ENCODE results near the gene NTM. TPM values are rescaled to one million over a fixed set of nuclear protein-coding genes. Genes with fewer than 3 reads are reported as not detected.

The NTM gene
- total and polyA plus RNA-seq, 4 experiments from 2014 or later, result not detected

GRCh38 chr11:131865860-131866259 lies 495.4 kb downstream of the NTM start:
- CTCF ChIA-PET (ENCODE audit: partially characterized antibody), result no interaction called here
- Mint-ChIP-seq H3K27ac (no peak overlapping the region), H3K4me3 (no peak overlapping the region), H3K27me3 (peaks cover 0 to 1% of the 10 kb centered on the region in 2 donors), H3K9me3 (peaks cover 0 to 10% (median 3%) of the 10 kb centered on the region in 8 donors), H3K36me3 (no peaks in the 10 kb centered on the region), H3K4me1 (peaks cover 0 to 3% (median 0%) of the 10 kb centered on the region in 4 donors)
- intact Hi-C loops (cut with micrococcal nuclease), result no loop called here
- Histone ChIP-seq H3K36me3 (ENCODE audit: insufficient read depth, low read length) (no peaks in the 10 kb centered on the region), H3K9me3 (ENCODE audit: control insufficient read depth in 1 of 2, low read length in 2 of 2) (no peaks in the 10 kb centered on the region), H3K27me3 (ENCODE audit: insufficient read depth, low read length) (no peaks in the 10 kb centered on the region), H3K27ac (ENCODE audit: low read depth, low read length) (no peak overlapping the region), H3K4me1 (ENCODE audit: insufficient read depth, low read length) (no peaks in the 10 kb centered on the region), H3K4me3 (ENCODE audit: low read length in 2 of 2) (no peak overlapping the region)
- no peak for DNase-seq
- POLR2A ChIA-PET (ENCODE audit: partially characterized antibody), result no interaction called here

GRCh38 chr11:131866535-131867400 lies 496.4 kb downstream of the NTM start:
- Histone ChIP-seq H3K9me3 (ENCODE audit: control insufficient read depth in 1 of 2, low read length in 2 of 2) (no peaks in the 10 kb centered on the region), H3K4me1 (ENCODE audit: insufficient read depth, low read length) (no peaks in the 10 kb centered on the region), H3K27ac (ENCODE audit: low read depth, low read length) (no peak overlapping the region), H3K36me3 (ENCODE audit: insufficient read depth, low read length) (no peaks in the 10 kb centered on the region), H3K27me3 (ENCODE audit: insufficient read depth, low read length) (no peaks in the 10 kb centered on the region), H3K4me3 (ENCODE audit: low read length in 2 of 2) (no peak overlapping the region)
- intact Hi-C loops (cut with micrococcal nuclease), result no loop called here
- H3K4me1 Mint-ChIP-seq, result peaks cover 0 to 3% (median 0%) of the 10 kb centered on the region in 4 donors
- H3K27ac Mint-ChIP-seq, result no peak overlapping the region
- peaks cover 0 to 1% of the 10 kb centered on the region in 2 donors for H3K27me3 Mint-ChIP-seq
- POLR2A ChIA-PET (ENCODE audit: partially characterized antibody), result no interaction called here
- no peaks in the 10 kb centered on the region for H3K36me3 Mint-ChIP-seq
- no peak for DNase-seq
- CTCF ChIA-PET (ENCODE audit: partially characterized antibody), result no interaction called here
- peaks cover 0 to 7% (median 3%) of the 10 kb centered on the region in 8 donors for H3K9me3 Mint-ChIP-seq
- no peak overlapping the region for H3K4me3 Mint-ChIP-seq

GRCh38 chr11:131867457-131868257 lies 497.2 kb downstream of the NTM start:
- DNase-seq, result no peak
- intact Hi-C loops (cut with micrococcal nuclease), result no loop called here
- H3K4me3 ChIP-seq (ENCODE audit: low read length in 2 of 2), result no peak overlapping the region
- no peaks in the 10 kb centered on the region for H3K36me3 ChIP-seq (ENCODE audit: insufficient read depth, low read length)
- H3K27ac Mint-ChIP-seq, result no peak overlapping the region
- H3K27me3 Mint-ChIP-seq, result peaks cover 0 to 1% of the 10 kb centered on the region in 2 donors
- CTCF ChIA-PET (ENCODE audit: partially characterized antibody), result no interaction called here
- H3K4me1 Mint-ChIP-seq, result peaks cover 0 to 3% (median 0%) of the 10 kb centered on the region in 4 donors
- no peaks in the 10 kb centered on the region for H3K36me3 Mint-ChIP-seq
- no peak overlapping the region for H3K4me3 Mint-ChIP-seq
- no peak overlapping the region for H3K27ac ChIP-seq (ENCODE audit: low read depth, low read length)
- POLR2A ChIA-PET (ENCODE audit: partially characterized antibody), result no interaction called here
- H3K9me3 ChIP-seq (ENCODE audit: control insufficient read depth in 1 of 2, low read length in 2 of 2), result no peaks in the 10 kb centered on the region
- H3K27me3 ChIP-seq (ENCODE audit: insufficient read depth, low read length), result no peaks in the 10 kb centered on the region
- H3K4me1 ChIP-seq (ENCODE audit: insufficient read depth, low read length), result no peaks in the 10 kb centered on the region
- H3K9me3 Mint-ChIP-seq, result peaks cover 0 to 7% (median 3%) of the 10 kb centered on the region in 8 donors

- POLR2A ChIA-PET (ENCODE audit: partially characterized antibody), result no interaction called here
- no peak overlapping the region for H3K4me3 Mint-ChIP-seq
Observed at GRCh38 chr11:131868629-131869507, 498.5 kb downstream of the NTM start.

GRCh38 chr11:131870305-131870704 lies 499.9 kb downstream of the NTM start:
- H3K27me3 Mint-ChIP-seq, result peaks cover 0 to 3% of the 10 kb centered on the region in 2 donors
- H3K36me3 Mint-ChIP-seq, result no peaks in the 10 kb centered on the region
- no peaks in the 10 kb centered on the region for H3K4me1 ChIP-seq (ENCODE audit: insufficient read depth, low read length)
- DNase-seq, result no peak
- no peak overlapping the region for H3K4me3 ChIP-seq (ENCODE audit: low read length in 2 of 2)
- intact Hi-C loops (cut with micrococcal nuclease), result no loop called here
- H3K27me3 ChIP-seq (ENCODE audit: insufficient read depth, low read length), result no peaks in the 10 kb centered on the region
- no peaks in the 10 kb centered on the region for H3K36me3 ChIP-seq (ENCODE audit: insufficient read depth, low read length)
- peaks cover 0 to 3% (median 0%) of the 10 kb centered on the region in 4 donors for H3K4me1 Mint-ChIP-seq
- no peak overlapping the region for H3K4me3 Mint-ChIP-seq
- no peak overlapping the region for H3K27ac Mint-ChIP-seq
- POLR2A ChIA-PET (ENCODE audit: partially characterized antibody), result no interaction called here
- H3K9me3 Mint-ChIP-seq, result peaks cover 0 to 4% (median 3%) of the 10 kb centered on the region in 8 donors
- no peak overlapping the region for H3K27ac ChIP-seq (ENCODE audit: low read depth, low read length)
- CTCF ChIA-PET (ENCODE audit: partially characterized antibody), result interaction anchor here (1.0 kb wide), 1 partner anchor 11 kb away, joined by 3 read pairs; no protein-coding TSS in a partner anchor
- no peaks in the 10 kb centered on the region for H3K9me3 ChIP-seq (ENCODE audit: control insufficient read depth in 1 of 2, low read length in 2 of 2)

More at GRCh38 chr11:131868629-131869507, 498.5 kb downstream of the NTM start:
- peaks cover 0 to 4% (median 3%) of the 10 kb centered on the region in 8 donors for H3K9me3 Mint-ChIP-seq
- Histone ChIP-seq H3K9me3 (ENCODE audit: control insufficient read depth in 1 of 2, low read length in 2 of 2) (no peaks in the 10 kb centered on the region), H3K4me3 (ENCODE audit: low read length in 2 of 2) (no peak overlapping the region), H3K4me1 (ENCODE audit: insufficient read depth, low read length) (no peaks in the 10 kb centered on the region), H3K36me3 (ENCODE audit: insufficient read depth, low read length) (no peaks in the 10 kb centered on the region), H3K27ac (ENCODE audit: low read depth, low read length) (no peak overlapping the region), H3K27me3 (ENCODE audit: insufficient read depth, low read length) (no peaks in the 10 kb centered on the region)
- no peak overlapping the region for H3K27ac Mint-ChIP-seq
- H3K27me3 Mint-ChIP-seq, result peaks cover 0 to 2% of the 10 kb centered on the region in 2 donors
- peaks cover 0 to 3% (median 0%) of the 10 kb centered on the region in 4 donors for H3K4me1 Mint-ChIP-seq
- no peaks in the 10 kb centered on the region for H3K36me3 Mint-ChIP-seq
- DNase-seq, result no peak
- intact Hi-C loops (cut with micrococcal nuclease), result no loop called here
- CTCF ChIA-PET (ENCODE audit: partially characterized antibody), result no interaction called here

DNA sequence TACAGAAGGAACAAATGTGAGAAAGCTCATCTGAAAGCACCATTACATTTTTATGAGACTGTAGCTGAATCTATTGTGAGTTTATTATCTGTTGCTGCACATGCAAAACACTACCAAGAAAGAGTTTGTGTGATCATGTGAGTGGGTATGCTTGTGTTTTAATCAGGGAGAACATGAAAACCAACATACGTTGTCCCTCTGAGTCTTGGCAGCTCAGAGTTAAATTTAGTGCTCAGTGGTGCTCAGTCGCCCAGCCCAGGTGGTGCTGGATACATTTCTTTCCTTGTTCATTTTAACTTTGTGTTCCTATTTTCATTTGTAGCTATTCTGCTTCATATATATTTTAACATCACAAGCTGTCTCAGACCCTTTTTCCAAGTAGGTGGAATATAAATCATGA lies 500.6 kb downstream of the NTM start:
- Mint-ChIP-seq H3K36me3 (no peaks in the 10 kb centered on the region), H3K9me3 (peaks cover 0 to 4% (median 1%) of the 10 kb centered on the region in 8 donors), H3K4me1 (peaks cover 0 to 3% (median 0%) of the 10 kb centered on the region in 4 donors), H3K27ac (no peak overlapping the region), H3K4me3 (no peak overlapping the region), H3K27me3 (peaks cover 0 to 3% of the 10 kb centered on the region in 2 donors)
- H3K27ac ChIP-seq (ENCODE audit: low read depth, low read length), result no peak overlapping the region
- no peak overlapping the region for H3K4me3 ChIP-seq (ENCODE audit: low read length in 2 of 2)
- POLR2A ChIA-PET (ENCODE audit: partially characterized antibody), result no interaction called here
- H3K9me3 ChIP-seq (ENCODE audit: control insufficient read depth in 1 of 2, low read length in 2 of 2), result no peaks in the 10 kb centered on the region
- H3K27me3 ChIP-seq (ENCODE audit: insufficient read depth, low read length), result no peaks in the 10 kb centered on the region
- no peak for DNase-seq
- H3K4me1 ChIP-seq (ENCODE audit: insufficient read depth, low read length), result no peaks in the 10 kb centered on the region
- intact Hi-C loops (cut with micrococcal nuclease), result no loop called here
- H3K36me3 ChIP-seq (ENCODE audit: insufficient read depth, low read length), result no peaks in the 10 kb centered on the region
- CTCF ChIA-PET (ENCODE audit: partially characterized antibody), result interaction anchor here (1.0 kb wide), 1 partner anchor 12 kb away, joined by 3 read pairs; no protein-coding TSS in a partner anchor

All from CD4-positive, alpha-beta memory T cell (primary cell).